IPS-18a (cell line): ENCODE data around the gene SLC4A4.
A peak's percentile ranks its signal among the peaks of the same experiment; 100 is the strongest.

Experiments
- H3K27ac ChIP-seq: one replicate; pipeline ENCODE4 v1.5.1; 2013; ENCODE audit warnings: low read length
- H3K27me3 ChIP-seq: one replicate; pipeline ENCODE4 v1.6.1; 2013; ENCODE audit warnings: mild to moderate bottlenecking, low read length; ENCODE audit not compliant: control insufficient read depth, insufficient read depth
- H3K36me3 ChIP-seq: one replicate; pipeline ENCODE4 v1.6.1; 2013; ENCODE audit warnings: low read depth, low read length; ENCODE audit not compliant: control insufficient read depth
- H3K4me1 ChIP-seq: one replicate; pipeline ENCODE4 v1.6.1; 2013; ENCODE audit warnings: low read depth, low read length; ENCODE audit not compliant: control insufficient read depth
- H3K4me3 ChIP-seq: one replicate; pipeline ENCODE4 v1.5.1; 2013; ENCODE audit warnings: low read length
- H3K9ac ChIP-seq: one replicate; pipeline ENCODE4 v1.6.1; 2013; ENCODE audit warnings: mild to moderate bottlenecking, low read length, moderate library complexity
- H3K9me3 ChIP-seq: one replicate; pipeline ENCODE4 v1.6.1; 2013; ENCODE audit warnings: low read depth, low read length; ENCODE audit not compliant: control insufficient read depth

The SLC4A4 gene

DNA sequence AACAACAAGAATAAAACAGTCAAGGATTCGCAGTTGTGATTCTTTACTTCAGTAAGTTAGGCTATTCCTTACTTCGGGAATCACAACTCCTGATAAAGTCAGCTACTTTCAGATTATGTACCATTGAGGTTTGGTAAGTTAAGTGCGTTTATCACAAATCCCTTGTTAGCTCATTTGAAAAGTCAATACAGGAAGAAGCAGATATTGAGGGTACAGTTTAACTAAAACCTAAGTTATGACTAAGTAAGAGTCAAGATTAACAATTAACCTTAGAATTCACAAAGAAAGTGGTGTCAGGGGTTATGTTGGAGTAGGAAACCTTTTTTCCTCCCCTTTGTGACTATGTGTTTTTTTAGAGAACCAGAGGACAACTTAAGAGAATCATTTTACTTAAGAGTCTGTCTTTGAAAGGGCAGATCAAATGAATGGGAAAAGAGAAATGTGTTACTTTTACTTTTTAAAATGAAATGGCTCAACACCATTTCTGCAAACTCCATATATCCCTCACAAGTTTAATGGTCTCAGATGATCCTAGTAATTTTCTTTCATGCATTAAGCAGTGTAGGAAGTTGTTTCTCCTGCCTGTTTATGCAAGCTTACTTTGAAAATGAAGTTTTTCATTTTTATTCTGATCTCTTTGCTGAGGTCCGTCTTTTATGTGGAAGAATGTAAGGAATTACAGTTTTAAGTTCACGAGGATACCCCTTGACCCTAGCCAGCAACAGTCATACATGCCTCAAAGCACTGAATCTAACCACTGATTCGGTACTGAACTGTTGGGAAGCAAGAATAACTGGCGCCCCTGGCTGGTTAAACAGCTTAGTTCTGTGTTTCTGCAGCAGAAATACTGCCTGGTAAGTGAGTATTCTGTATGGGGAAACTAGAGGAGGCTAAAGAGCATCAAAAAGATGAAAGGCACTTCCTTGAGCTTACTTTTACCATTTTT, 211.7 kb downstream of the SLC4A4 start:
- H3K9me3 ChIP-seq = no peaks in the 10 kb centered on the region
- no peaks in the 10 kb centered on the region for H3K27me3 ChIP-seq
- H3K9ac ChIP-seq = no peak overlapping the region
- no peaks in the 10 kb centered on the region for H3K36me3 ChIP-seq
- peaks cover 11% of the 10 kb centered on the region for H3K4me1 ChIP-seq
- no peak overlapping the region for H3K27ac ChIP-seq
- H3K4me3 ChIP-seq = no peak overlapping the region

DNA sequence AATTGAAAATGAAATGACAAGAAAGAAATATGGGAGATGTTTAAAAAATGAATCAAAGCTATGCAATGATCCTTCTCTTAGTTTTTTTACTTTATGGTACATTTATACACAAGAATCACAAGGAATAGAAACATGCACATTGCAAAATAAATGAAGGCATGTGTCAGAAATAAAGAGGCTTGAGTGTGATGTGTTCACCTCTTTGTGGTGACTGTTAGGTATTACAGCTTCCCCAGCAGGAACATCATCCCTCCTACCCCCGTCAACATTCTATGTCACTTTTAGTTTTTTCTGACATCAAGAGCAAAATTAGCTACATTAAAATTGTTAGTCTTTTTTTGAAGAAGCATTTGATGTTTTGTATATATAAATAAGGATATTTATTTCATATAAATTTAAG, 214.8 kb downstream of the SLC4A4 start:
- H3K9ac ChIP-seq = no peak overlapping the region
- H3K27ac ChIP-seq = no peak overlapping the region
- H3K27me3 ChIP-seq = no peaks in the 10 kb centered on the region
- no peak overlapping the region for H3K4me3 ChIP-seq
- H3K4me1 ChIP-seq = peaks cover 11% of the 10 kb centered on the region
- H3K9me3 ChIP-seq = no peaks in the 10 kb centered on the region
- H3K36me3 ChIP-seq = no peaks in the 10 kb centered on the region

DNA sequence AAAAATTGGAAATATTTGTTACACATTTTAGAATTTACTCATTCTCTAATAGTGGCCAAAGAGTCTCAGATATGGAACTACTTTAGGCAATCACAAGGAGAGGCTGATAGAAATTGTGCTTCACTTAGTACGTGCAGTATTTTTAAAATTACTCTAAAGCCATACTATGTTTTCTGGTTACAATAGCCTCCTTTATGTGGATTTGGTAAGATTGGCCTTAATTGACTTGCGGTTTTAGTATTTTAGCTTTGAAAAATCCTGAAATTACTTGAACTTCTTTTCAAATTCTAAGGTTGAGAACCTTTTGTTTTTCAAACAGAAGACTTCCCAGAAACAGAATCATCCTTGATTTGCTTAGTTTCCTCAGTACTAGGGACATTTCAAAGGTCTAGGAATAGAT, 215.2 kb downstream of the SLC4A4 start:
- H3K4me1 ChIP-seq = peaks cover 11% of the 10 kb centered on the region
- H3K9ac ChIP-seq = no peak overlapping the region
- no peaks in the 10 kb centered on the region for H3K9me3 ChIP-seq
- H3K27me3 ChIP-seq = no peaks in the 10 kb centered on the region
- no peak overlapping the region for H3K27ac ChIP-seq
- no peaks in the 10 kb centered on the region for H3K36me3 ChIP-seq
- no peak overlapping the region for H3K4me3 ChIP-seq

DNA sequence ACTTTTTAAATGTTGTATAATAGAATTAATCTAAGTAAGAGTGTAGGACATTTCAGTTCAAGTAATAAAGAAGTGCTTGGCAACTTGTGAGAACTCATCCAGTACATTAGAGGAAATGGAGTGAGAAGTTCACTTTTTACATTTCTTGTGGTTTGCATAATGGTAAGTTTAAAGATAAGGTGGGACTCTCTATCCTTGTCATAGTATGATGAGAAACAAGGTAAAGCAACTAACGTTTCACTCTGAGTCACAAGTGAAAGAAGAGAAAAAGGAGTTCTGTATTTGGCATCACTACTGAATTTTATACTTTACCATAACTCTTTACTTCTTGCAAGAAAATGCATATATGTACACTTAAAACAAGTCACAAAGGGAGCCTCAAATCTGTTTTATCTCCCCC, 219.4 kb downstream of the SLC4A4 start:
- H3K27ac ChIP-seq = no peak overlapping the region
- H3K9me3 ChIP-seq = no peaks in the 10 kb centered on the region
- H3K36me3 ChIP-seq = no peaks in the 10 kb centered on the region
- no peaks in the 10 kb centered on the region for H3K27me3 ChIP-seq
- H3K4me1 ChIP-seq = peaks cover 3% of the 10 kb centered on the region
- H3K4me3 ChIP-seq = no peak overlapping the region
- no peak overlapping the region for H3K9ac ChIP-seq

DNA sequence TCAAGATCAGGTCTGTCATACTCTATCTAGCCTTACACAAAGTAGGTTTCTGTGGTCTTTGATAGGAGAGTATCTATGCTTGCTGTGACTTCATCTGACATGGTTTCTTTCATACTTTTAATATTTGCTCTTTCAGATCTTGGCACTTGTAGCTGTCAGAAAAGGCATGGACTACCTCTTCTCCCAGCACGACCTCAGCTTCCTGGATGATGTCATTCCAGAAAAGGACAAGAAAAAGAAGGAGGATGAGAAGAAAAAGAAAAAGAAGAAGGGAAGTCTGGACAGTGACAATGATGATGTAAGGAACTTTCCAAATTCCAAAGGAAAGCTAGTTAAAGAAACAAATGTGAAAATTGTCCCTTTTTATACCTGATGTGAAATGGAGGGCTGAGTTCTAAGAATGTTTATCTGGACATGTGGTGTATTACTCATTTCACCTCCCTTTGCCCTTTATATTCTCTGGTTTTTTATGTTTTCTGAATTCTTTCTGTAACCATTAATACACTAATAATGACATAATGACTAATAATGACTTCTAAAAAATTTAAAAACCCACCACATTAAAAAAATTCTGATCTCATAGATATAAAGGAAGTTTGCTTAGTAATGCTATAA, 221.2 kb downstream of the SLC4A4 start:
- no peaks in the 10 kb centered on the region for H3K9me3 ChIP-seq
- no peak overlapping the region for H3K27ac ChIP-seq
- H3K4me3 ChIP-seq = no peak overlapping the region
- H3K9ac ChIP-seq = no peak overlapping the region
- H3K4me1 ChIP-seq = no peaks in the 10 kb centered on the region
- no peaks in the 10 kb centered on the region for H3K36me3 ChIP-seq
- no peaks in the 10 kb centered on the region for H3K27me3 ChIP-seq

DNA sequence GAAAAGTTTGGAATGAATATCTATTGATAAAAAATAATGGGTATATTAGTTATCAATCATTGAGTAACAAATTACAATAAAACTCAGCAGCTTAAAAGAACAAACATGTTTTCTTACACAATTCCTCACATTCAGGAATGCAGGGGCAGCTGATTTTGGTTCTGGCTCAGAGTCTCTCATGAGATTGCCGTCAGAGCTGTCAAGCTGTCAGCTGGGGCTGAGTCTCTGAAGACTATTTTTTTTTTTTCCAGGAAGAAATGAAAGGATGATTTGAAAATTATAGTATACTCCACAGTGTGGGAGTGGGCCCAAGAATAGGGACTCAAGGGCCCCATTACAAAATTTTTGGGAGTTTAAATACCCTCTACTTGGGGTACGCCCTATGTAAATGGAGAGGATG, 226.0 kb downstream of the SLC4A4 start:
- no peak overlapping the region for H3K4me3 ChIP-seq
- H3K9me3 ChIP-seq = no peaks in the 10 kb centered on the region
- H3K36me3 ChIP-seq = no peaks in the 10 kb centered on the region
- H3K9ac ChIP-seq = no peak overlapping the region
- H3K27ac ChIP-seq = no peak overlapping the region
- H3K27me3 ChIP-seq = no peaks in the 10 kb centered on the region
- H3K4me1 ChIP-seq = peaks cover 26% of the 10 kb centered on the region

DNA sequence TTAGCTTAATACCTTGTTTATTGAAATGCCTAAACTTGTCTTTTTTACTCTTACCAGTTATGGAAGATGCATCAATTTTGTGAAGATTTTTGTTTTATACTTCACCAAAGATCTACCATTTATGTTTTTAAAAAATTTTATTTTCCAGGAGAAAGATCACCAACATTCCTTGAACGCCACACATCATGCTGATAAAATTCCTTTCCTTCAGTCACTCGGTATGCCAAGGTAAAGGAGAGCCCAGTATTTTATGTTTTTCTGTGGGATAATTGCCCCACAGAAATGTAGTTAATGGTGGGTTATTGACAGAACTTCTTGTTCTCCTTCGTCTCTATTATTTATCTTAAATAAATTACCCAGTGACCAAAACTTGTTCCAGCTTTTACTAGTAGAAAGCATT, 228.0 kb downstream of the SLC4A4 start:
- Histone ChIP-seq H3K36me3 (no peaks in the 10 kb centered on the region), H3K4me1 (peaks cover 34% of the 10 kb centered on the region), H3K9me3 (no peaks in the 10 kb centered on the region), H3K27me3 (no peaks in the 10 kb centered on the region), H3K4me3 (no peak overlapping the region), H3K9ac (no peak overlapping the region), H3K27ac (no peak overlapping the region)

DNA sequence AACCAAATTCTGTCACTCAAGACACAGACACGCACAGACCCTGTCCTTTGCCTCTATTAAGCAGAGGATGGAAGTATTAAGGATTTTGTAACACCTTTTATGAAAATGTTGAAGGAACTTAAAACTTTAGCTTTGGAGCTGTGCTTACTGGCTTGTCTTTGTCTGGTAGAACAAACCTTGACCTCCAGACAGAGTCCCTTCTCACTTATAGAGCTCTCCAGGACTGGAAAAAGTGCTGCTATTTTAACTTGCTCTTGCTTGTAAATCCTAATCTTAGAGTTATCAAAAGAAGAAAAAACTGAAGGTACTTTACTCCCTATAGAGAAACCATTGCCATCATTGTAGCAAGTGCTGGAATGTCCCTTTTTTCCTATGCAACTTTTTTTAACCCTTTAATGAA, 229.3 kb downstream of the SLC4A4 start:
- peaks cover 34% of the 10 kb centered on the region for H3K4me1 ChIP-seq
- H3K27me3 ChIP-seq = no peaks in the 10 kb centered on the region
- peak overlapping the region; percentile 13 for H3K4me3 ChIP-seq
- H3K9me3 ChIP-seq = no peaks in the 10 kb centered on the region
- no peaks in the 10 kb centered on the region for H3K36me3 ChIP-seq
- no peak overlapping the region for H3K27ac ChIP-seq
- H3K9ac ChIP-seq = no peak overlapping the region

DNA sequence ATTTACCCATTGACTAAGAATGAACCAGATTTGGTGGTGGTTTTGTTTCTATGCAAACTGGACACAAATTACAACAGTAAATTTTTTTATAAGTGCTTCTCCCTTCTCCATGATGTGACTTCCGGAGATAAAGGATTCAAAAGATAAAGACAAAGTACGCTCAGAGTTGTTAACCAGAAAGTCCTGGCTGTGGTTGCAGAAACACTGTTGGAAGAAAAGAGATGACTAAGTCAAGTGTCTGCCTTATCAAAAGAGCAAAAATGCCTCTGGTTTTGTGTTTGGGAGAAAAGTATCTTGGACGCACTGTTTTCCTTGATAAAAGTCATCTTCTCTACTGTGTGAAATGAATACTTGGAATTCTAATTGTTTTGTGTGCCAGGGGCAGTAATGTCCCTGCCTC, 231.7 kb downstream of the SLC4A4 start:
- no peak overlapping the region for H3K9ac ChIP-seq
- H3K9me3 ChIP-seq = no peaks in the 10 kb centered on the region
- no peaks in the 10 kb centered on the region for H3K27me3 ChIP-seq
- peaks cover 34% of the 10 kb centered on the region for H3K4me1 ChIP-seq
- H3K4me3 ChIP-seq = no peak overlapping the region
- no peaks in the 10 kb centered on the region for H3K36me3 ChIP-seq
- no peak overlapping the region for H3K27ac ChIP-seq

DNA sequence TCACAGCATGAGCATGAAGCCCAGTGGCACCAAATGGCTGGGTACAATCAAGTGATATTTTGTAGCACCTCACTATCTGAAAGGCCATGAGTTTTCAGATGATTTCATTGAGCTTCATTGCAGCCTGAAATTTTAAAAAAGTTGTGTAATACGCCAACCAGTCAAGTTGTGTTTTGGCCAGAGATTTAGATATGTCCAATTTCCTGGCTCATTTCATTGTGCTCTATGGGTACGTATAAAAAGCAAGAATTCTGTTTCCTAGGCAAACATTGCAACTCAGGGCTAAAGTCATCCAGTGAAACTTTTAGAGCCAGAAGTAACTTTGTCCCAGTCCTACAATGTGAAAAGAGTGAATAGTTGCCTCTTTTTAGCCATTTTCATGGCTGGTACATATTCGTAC, 232.5 kb downstream of the SLC4A4 start:
- no peaks in the 10 kb centered on the region for H3K9me3 ChIP-seq
- no peak overlapping the region for H3K4me3 ChIP-seq
- no peak overlapping the region for H3K9ac ChIP-seq
- no peaks in the 10 kb centered on the region for H3K27me3 ChIP-seq
- no peaks in the 10 kb centered on the region for H3K36me3 ChIP-seq
- H3K27ac ChIP-seq = no peak overlapping the region
- peaks cover 34% of the 10 kb centered on the region for H3K4me1 ChIP-seq

DNA sequence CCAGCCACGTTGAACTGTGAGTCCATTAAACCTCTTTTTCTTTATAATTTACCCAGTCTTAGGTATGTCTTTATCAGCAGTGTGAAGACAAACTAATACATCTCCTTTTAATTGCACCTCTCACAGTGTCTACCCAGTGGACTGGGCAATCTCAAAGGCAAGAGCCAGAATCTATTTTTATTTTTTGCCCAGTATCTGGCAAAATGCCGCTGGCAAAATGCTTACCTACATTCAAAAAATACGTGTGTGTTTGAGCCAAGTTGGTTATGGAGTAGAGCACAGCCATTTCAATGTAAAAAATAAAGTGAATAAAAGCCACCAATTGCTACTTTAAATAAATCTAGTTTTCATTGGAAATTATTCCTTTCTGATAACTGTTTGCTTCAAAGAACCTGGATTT, 245.2 kb downstream of the SLC4A4 start:
- Histone ChIP-seq H3K9ac (no peak overlapping the region), H3K4me1 (no peaks in the 10 kb centered on the region), H3K9me3 (no peaks in the 10 kb centered on the region), H3K27ac (no peak overlapping the region), H3K4me3 (no peak overlapping the region), H3K36me3 (no peaks in the 10 kb centered on the region), H3K27me3 (no peaks in the 10 kb centered on the region)

DNA sequence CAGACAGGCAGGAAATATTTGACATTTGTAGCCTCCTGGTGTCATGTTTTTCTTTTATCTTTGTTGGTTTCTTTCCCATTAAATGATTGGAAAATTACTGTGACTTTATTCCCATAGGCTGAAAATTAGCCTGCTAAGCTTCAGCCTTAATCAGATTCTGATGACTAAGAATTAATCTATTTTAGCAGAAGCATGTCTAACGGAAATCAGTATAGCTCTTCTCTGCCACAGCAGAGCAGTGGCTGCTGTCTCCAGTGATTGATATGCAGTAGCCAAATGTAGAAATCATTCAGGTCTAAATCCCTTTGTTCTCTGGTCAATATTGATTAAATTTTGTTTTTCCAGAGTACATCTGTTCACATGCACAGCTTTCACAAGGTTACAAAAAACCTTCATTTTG, 245.8 kb downstream of the SLC4A4 start:
- H3K27me3 ChIP-seq = no peaks in the 10 kb centered on the region
- H3K4me3 ChIP-seq = no peak overlapping the region
- H3K36me3 ChIP-seq = no peaks in the 10 kb centered on the region
- H3K9me3 ChIP-seq = no peaks in the 10 kb centered on the region
- H3K27ac ChIP-seq = no peak overlapping the region
- no peak overlapping the region for H3K9ac ChIP-seq
- no peaks in the 10 kb centered on the region for H3K4me1 ChIP-seq
